Inflammatory macrophage treated with lipopolysaccharide for 4 hours (primary cell): ENCODE measurements around the gene TERB1.
"Not testable (repeated sequence)": the region's sequence is repeated elsewhere in the genome, so short reads cannot be mapped to it uniquely, and the experiment has no call there.

Source experiments
- DNase-seq: peaks from one replicate; pipeline ENCODE4 v3.0.0-alpha.2; 2020

TERB1 gene

DNA sequence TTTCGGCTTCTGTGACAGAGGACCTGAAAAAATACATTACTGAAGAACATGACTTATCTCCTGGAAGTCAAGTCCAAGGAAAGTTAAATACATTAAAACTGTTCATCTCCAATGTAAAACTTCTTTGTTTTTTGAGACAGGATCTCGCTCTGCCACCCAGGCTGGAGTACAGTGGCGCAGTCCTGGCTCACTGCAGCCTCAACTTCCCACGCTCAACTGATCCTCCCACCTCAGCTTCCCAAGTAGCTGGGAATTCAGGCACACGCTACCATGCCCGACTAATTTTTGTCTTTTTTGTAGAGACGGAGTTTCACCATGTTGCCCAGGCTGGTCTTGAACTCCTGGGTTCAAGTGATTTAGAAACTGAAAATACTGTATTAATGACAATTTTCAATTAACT is 9.7 kb upstream of the TERB1 start:
- DNase-seq: no peak

DNA sequence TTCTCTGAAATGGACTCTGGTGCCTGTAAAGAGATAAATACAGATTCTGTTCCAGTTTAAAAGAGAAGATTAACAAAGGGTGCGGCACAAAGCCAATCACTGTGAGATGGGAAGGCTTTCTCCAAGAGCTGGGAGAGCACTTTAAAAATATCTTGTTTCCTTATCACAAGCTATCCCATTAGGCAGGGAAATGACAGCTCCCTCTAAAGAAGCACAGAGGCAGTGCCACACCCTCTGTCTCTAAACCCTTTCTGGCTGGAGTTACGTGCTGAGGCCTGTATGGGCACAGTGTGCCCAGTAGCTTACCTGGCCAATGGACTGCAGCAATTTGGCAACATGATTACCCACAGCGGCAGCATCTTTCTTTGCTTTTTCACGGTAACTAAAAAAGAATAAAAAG is 9.0 kb upstream of the TERB1 start:
- no peak for DNase-seq

DNA sequence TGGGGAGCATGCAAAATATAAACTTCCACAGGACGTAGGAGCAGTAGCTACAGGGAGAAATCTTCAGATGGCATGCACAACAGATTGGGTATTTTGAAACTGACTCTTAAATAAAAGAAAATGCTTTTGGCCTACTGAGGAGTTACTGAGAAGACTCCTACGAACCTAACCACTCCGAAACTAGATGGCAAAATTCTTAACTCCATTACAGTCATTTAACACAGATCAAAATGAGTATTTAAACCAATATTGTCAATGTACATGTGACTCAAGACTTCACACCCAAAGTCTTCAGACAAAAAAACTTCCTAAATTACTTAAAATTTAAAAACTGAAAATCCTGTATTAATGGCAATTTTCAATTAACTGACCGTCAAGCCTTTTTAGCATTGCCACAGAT is 8.4 kb upstream of the TERB1 start:
- DNase-seq: no peak

DNA sequence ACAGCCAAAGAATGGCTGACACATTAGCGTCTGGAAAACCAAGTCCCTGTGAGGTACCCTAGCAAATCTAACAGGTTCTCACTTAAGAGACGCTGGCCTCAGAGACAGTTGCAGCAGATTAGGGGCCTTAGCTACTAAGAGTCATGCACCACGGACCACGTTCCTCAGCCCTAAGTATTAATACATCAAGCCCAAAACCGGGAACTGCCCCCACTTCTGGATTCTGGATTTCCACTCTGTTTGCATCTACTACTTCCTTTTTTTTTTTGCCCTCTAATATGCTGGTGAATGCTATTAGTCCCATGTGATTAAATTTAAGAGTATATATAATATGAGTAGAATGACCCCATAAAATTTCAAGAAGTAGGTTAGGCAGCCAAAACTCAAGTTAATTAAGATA is 775 bp upstream of the TERB1 start:
- peak; percentile 35 for DNase-seq

DNA sequence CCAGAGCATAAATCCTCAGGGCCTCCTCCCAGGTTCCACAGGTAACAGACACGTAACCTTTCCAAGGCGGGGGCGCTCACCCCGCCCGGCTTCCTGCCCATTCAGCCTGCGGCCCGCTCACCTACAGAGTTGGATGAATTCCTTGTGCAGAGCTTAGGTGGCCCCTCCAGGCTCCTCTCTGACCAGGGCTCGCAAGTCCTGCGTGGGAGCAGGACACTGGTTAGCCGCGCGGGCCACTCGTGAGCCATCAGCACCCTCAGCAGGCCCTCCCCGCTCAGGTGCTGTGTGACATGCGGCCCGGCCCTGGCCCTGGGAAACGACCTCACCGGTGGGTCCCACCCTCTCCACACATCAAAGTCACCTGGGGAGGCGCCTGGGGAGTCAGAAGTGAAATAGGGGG is 528 bp downstream of the TERB1 start:
- no peak for DNase-seq

DNA sequence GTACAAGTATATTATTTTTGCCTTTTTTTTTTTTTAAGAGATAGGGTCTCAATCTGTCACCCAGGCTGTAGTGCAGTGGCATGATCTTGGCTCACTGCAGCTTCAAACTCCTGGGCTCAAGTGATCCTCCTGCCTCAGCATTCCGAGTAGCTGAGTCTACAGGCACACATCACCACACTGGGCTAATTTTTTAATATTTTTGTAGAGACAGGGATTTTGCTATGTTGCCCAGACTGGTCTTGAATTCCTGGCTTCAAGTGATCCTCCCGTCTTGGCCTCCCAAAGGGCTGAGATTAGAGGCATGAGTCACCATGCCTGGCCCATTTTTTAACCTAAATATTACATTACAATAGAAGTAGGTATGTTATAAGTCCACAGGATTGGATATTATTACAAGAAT is 3.2 kb downstream of the TERB1 start:
- DNase-seq: no peak

DNA sequence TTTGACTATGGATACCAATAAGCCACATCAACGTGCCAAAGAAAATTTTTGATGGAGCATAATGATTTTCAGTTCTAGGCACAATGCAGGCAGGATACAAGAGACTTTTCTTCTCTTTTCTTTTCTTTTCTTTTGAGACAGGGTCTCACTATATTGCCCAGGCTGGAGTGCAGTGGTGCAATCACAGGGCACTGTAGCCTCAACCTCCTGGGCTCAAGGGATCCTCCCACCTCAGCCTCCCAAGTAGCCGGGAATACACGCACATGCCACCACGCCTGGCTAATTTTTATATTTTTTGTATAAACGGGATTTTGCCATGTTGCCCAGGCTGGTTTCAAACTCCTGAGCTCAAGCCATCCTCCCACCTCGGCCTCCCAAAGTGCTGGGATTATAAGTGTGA is 7.4 kb downstream of the TERB1 start:
- not testable (repeated sequence) for DNase-seq

DNA sequence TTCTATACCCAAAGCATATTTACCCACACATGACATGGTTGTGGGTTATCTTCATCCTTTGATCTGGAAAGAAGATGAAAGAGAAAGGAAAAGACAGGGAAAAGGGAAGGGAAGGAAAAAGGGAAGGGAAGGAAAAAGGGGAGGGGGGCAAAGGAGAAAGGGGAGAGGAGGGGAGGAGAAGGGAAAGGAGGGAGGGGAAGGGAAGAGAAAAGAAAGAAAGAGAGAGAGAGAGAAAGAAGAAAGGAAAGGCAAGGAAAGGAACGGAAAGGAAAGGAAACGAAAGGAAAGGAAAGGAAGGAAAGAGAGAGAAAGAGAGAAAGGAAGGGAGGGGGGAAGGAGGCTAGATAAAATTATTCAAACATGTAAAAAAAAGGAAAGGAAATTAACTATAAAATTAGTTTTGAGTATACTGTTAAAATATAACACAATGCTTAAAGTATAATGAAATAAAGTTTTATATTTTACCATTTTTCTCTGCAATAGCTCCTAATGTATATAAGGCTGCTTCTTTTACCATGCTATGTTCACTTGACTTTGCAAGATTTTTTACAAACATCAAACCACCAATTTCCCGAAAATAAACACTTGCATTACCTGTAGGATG is 11.2 kb downstream of the TERB1 start:
- DNase-seq: no peak

DNA sequence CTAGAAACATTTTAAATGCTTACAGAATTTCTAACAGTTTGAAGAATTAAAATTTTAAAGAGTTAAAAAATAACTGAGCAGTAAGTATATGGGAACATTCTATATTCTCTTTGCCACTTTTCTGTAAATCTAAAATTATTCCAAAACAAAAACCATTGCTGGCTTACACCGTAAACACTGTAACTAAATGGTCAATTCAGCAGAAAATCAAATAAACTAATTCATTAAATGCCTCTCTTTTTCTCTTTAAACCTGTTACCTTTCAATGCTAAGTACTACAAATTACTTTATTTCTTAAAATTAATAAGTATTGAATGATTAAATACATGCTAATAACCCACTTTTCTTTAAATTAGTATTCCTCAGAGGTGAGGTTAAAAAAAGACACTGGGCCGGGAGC is 14.0 kb downstream of the TERB1 start:
- DNase-seq: no peak

DNA sequence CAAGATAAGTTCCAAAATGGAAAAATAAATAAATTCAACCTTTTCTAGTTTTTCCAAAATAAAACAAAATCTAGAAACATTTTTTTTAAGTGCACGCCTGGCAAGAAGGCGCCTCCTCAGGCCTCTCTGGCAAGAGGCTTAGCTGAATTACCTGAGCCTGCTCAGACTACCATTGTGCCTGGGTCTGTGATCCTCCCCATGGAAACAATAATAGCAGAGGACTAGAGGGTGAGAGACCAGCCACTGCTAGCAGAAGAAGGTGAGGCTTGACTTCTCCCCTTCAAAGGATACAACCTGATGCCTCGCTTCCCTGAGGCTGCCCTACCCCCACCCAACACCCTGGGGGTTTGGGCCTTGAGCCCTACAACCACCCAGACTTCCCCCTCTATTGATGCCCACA is 14.8 kb downstream of the TERB1 start:
- DNase-seq: no peak

DNA sequence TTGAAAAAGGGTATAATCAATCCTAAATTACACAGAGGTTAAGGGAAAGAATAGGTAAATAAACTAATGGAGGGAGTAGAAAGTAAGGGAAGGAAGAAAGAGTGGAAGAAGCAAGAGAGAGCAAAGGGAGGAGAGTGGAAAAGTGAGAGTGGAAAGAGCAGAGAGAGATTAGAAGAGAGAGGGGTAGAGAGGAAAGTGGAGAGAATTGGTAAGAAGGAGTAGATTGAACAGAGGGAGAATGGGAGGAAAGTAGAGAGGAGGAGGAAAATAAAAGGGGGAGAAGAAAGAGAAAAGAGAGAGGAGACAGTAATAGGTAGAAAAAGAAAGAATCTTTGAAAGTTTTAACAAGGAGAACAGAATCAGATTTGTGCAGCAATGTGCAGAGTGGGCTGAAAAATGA is 24.9 kb downstream of the TERB1 start:
- no peak for DNase-seq

DNA sequence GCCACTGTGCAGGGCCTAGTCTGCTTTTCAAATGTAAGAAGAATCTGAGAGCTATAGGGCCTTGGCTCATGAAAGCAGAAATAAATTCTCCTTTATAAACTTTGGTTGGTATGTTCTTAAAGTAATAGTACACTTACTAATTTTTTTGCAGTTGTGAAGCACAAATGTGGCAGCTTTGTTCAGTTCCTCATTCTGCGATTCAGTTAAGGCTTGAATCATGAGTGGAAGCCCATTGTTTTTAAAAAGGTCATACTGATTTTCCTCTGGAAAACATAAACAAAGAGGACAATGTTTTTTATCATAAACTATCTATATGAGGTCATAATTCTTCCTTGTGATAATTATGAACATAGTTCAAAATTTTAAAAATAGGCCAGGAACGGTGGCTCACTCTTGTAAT is 26.4 kb downstream of the TERB1 start:
- DNase-seq: no peak

DNA sequence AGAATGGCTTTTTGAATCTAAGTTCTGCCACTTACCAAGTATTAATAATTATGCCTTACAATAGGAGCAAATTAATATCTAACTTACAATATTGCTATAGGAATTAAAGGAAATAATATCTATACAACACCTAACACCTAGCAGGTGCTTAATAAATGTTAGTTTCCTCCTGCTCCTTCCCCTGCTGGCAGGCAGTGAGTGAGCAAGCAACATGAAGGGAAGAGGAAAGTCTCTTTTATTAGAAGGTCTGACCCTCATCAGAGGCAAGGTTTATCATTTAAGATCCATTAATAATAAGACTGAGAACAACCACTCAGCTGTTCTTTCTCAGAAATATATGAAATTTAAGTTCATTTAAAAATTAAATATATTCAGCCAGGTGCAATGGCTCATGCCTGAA is 43.3 kb downstream of the TERB1 start:
- no peak for DNase-seq

DNA sequence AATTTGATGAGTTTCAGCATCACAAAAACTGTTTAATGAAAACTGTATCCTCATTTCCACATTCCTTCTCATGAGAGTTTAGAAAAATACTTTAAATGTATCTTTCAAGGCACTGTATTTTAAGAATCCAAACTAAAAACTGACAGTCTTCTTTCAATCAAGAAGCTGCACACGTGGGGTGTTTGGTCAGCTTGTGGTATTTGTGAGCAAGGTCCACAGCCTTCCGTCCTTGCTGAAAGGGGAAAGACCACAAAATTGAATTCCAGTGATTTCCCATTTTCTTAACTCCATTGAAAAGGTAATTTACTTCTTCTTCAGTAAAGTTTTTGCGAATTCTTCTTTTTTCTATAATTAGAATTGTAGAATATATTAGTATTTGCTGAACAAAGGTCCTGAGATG is 46.6 kb downstream of the TERB1 start:
- DNase-seq: no peak

DNA sequence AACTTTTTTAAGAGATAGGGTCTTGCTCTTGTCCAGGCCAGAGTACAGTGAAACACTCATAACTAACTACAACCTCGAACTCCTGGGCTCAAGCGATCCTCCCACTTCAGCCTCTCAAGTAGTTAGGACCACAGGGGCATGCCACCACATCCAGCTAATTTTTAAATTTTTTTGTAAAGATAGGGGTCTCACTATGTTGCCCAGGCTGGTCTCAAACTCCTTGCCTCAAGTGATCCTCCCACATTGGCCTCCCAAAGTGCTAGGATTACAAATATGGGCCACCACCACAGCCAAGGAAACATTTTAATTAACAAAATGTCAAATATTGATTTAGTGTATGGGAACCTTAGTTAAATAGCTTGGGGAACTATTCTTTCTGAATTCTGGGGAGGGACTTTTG is 47.2 kb downstream of the TERB1 start:
- no peak for DNase-seq

DNA sequence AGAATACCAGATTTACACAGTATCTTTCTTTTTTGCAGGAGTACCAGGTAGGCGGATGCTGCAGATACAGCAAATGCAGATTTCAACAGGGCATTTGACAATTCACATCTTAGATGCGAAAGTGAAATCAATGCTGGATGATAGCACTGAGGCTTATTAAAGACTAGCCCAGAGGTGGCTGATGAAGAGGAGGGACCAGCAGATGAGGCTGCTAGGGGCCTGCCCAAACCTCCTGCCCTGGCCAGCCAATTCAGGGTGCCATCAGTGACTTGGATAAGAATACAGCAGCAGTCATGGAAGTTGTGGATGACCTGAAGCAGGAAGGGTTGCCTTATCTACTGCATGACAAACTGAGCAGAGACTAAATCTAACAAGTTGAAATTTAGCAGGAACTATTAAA is 48.4 kb downstream of the TERB1 start:
- DNase-seq: no peak

DNA sequence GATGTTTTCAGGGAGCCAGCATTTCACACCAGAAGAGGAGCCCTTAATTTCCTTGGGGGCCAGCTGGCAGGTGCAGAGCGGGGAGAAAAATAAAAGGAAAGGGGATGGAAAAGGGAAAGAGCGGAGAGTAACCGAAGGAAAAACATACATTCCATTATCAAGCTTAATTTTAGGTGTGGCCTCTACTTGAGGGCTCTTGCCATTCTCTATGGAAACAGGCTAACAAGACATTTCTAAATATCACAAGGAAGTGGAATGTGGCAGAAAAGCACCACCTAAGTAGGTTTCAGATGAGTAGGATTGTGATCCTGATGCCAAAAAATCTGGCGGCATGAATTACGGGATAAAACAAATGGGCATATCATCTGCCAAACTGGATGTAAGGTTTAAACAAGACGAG is 49.0 kb downstream of the TERB1 start:
- no peak for DNase-seq

DNA sequence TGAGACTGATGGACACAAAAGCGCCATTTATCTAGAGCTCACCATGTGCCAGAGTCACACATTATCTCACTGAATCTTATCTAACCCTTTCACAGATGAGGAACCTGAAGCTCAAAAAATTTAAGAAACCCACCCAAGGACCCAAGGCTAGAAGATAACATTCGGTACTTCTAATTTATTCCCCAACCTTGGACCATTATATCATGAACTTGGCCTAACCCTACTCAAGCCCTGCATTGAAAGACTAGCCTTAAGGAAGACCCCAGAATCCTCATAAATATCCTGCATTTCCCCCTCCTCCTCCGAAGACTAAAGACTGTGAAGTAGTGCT is 49.4 kb downstream of the TERB1 start:
- no peak for DNase-seq

DNA sequence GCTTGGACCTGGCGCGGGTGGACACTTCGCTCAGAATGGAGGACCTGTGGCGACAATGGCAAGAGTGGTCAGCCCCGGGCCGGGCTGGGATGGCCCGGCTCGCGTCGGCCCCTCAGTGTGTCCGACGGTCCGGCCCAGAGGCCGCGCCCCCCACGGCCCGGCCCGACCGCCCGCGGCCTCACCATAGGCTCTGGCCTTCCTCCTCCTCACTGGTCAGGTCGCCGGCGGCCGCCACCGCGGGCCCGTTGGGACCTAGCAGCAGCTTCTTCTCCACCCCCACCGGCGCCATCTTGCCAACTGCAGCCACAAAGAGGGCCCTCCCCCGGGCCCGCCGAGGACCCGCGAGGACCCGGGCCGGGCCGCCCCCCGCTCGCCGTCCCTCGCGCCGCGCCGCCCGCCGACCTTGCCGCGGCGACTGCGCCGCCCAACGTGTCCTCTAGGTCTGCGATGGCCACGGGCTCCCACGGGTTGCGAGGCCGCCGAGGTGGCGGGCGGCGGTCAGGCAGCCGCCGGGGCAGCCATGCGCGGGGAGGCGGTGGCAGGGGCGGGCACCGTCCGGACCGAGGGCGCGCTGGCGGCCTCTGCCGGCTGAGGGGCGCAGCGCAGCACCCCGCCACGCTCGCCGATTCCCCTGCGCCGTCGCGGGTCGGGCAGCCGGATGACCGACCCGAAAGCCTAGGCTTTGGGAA is 49.9 kb downstream of the TERB1 start, which contains the start of gene DYNC1LI2:
TSS of gene DYNC1LI2 (minus strand) at position 307 of the 689 bp plus-strand sequence. CDS start at position 289, 18 bp downstream.
- DNase-seq: peak; percentile 80

DNA sequence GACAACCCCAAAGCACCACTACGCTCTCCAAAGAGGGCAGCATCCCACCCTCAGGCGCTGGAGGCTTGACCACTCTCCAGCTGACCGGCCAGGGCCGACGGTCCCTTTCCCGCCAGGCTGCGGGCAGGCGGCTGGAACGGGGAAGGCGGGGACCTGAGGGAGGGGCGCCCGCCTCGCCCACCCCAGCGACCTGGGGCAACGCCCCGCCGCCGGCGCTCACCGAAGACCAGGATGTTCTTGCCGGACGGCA is 50.4 kb downstream of the TERB1 start:
- DNase-seq: no peak

DNA sequence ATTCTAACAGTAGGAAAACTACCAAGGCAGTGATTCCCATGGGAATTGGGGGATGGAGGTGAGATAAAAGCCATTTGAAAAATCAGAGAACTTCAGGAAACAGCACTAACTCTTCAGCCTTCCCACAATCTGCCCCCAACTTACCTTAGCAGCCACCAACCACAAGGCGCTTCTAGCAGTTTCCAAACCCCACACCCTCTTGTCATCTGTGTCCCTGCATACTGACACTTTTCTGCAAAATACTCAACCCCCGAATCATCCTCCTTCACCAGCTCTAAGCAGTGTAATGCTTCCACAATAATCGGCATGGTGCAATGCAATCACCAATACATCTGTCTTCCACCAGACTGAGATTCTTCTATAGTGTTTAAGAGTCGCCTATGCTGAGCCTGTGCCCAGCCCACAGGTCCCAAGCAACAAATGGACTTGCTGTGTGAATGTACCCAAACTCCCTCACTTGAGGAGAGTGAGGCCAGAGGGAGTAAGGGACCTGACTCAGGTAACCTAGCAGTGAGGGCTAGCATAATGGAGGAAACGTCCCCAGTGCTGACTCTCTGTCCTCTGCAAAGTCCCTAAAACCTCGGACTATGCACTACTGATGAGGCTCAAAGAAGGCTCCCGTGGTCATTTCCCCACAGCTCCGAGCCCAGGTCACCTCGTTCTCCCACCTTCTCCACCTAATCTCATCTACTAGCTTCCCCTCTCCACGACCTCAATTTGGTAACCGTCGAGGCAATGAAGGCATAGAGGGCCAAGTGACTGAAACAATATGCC is 50.9 kb downstream of the TERB1 start:
- no peak for DNase-seq

DNA sequence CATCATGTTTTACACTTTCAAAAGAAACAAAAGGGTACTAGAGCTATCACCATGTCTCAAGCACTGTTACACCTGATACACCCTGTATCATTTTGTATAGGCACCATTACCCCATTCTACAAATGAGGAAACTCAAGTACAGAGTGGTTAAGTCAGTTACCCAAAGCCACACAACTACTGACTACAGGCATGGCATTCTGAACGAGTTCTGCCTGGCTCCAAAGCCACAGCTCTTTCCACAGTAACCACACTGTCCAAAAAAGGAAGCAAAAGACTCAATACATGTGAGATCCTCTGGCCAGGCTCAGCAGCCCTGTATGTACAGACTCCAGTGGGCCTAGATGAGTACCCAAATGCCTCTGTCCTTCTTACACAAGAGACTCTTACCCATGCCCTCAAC is 54.7 kb downstream of the TERB1 start:
- DNase-seq: peak; percentile 86

DNA sequence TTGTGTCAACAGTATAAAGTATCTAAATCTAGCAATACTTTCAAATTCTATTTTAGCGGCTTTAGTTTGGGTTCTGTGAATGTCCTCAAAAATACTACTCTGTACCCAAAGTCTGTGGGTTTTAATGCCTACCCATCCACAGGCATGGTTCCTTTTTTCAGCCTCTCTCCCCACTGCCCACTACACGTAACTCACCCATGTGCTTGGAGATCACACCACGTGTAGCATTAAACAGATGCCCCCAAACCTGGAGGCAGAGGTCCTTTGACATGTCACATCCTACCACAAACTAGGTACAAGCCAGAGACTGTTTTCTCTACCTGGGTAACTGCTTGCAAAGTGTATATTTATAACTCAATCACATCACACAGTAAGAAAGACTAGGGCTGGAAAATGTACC is 55.3 kb downstream of the TERB1 start:
- no peak for DNase-seq

DNA sequence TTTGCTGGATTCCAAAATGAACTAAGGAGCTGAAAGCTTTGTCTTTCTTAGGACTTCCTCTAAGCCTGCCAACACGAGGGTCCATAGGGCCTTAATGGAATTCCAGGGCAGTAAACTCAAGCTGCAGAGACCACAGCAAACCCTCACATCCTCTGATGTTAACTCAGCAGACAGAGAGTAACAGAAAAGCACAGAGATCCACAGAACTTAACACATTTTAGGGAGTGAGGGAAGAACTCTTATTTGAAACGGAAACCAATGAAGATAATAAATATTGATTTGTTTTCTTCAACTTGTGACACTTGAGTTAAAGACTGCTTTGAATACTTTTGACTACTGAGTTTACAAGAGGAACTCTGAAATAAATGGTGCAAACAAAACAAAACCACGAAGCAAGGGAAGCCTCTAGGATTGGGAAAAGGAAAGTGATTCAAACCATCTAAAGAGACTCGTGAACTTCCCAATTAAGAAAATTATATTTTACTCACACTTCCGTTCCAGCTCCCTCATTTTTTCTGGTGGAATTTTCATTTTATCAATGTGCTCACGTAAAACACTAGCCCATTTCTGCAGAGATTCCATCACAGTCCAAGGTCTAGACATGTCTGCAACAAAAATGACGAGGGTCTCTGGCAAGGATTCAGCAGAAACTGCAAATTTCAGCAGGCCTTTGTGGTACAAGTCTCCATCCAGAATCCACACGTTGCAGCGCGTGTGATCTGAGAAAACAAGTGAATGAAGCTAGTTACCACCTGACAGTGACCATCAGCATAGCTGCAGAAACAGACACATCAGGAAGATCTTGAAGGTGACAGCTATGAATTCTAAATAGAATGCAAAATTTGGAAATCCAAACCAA is 59.2 kb downstream of the TERB1 start:
- peak; percentile 69 for DNase-seq
